Measurements from ENCODE around the gene GSG1L. TPM values are rescaled to one million over a fixed set of nuclear protein-coding genes. Genes with fewer than 3 reads are reported as not detected.
"Not testable (repeated sequence)": the region's sequence is repeated elsewhere in the genome, so short reads cannot be mapped to it uniquely, and the experiment has no call there.

GSG1L gene
- total RNA-seq, 1 experiment from 2014 or later = not detected

DNA sequence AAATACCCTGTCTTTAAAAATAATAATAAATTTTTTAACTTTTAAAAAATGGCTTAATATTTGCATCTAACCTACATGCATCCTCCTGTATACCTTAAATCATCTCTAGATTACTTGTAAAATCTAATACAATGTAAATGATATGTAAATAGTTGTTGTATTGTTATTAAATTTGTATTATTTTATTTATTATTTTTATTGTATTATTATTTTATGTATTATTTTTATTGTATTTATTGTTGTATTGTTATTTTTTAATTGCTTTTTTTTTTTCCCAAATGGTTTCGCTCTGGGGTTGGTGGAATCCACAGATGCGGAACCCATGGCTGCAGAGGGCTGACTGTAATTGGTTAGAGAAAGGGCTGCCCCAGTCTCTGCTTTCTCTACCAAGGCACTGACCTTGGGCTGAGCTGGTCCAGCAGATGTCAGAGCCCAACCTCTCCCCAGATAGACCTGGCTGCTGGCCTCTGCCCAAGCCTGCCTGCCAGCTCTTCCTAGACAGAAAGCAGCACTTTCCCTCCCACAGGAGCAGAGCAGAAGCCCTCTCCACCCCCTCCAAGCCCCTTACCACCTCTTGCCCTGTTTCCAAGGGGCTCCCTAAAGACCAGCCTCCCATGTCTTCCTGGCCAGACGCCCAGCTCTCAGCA, 183.8 kb downstream of the GSG1L start:
- no peaks in the 10 kb centered on the region for H3K36me3 Mint-ChIP-seq (ENCODE audit: insufficient read depth, unreplicated experiment)
- intact Hi-C loops (cut with micrococcal nuclease; ENCODE audit: unreplicated experiment) = no loop called here
- CTCF ChIA-PET = no interaction called here
- peaks cover 61% of the 10 kb centered on the region for H3K27me3 Mint-ChIP-seq (ENCODE audit: unreplicated experiment)
- DNase-seq = no peak
- no peak overlapping the region for H3K4me3 Mint-ChIP-seq (ENCODE audit: low read depth, unreplicated experiment)
- no TSS peak for BruUV-seq (replicated peaks)
- H3K9me3 Mint-ChIP-seq (ENCODE audit: low read depth, unreplicated experiment) = peaks cover 11% of the 10 kb centered on the region
- H3K4me1 Mint-ChIP-seq (ENCODE audit: low read depth, unreplicated experiment) = no peaks in the 10 kb centered on the region
- TF ChIP-seq, protein P1, sequence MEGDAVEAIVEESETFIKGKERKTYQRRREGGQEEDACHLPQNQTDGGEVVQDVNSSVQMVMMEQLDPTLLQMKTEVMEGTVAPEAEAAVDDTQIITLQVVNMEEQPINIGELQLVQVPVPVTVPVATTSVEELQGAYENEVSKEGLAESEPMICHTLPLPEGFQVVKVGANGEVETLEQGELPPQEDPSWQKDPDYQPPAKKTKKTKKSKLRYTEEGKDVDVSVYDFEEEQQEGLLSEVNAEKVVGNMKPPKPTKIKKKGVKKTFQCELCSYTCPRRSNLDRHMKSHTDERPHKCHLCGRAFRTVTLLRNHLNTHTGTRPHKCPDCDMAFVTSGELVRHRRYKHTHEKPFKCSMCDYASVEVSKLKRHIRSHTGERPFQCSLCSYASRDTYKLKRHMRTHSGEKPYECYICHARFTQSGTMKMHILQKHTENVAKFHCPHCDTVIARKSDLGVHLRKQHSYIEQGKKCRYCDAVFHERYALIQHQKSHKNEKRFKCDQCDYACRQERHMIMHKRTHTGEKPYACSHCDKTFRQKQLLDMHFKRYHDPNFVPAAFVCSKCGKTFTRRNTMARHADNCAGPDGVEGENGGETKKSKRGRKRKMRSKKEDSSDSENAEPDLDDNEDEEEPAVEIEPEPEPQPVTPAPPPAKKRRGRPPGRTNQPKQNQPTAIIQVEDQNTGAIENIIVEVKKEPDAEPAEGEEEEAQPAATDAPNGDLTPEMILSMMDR (IDR thresholded peaks at IDR 0.05; ENCODE audit: unreplicated experiment) = no peak
- no peak overlapping the region for H3K27ac Mint-ChIP-seq (ENCODE audit: unreplicated experiment)

DNA sequence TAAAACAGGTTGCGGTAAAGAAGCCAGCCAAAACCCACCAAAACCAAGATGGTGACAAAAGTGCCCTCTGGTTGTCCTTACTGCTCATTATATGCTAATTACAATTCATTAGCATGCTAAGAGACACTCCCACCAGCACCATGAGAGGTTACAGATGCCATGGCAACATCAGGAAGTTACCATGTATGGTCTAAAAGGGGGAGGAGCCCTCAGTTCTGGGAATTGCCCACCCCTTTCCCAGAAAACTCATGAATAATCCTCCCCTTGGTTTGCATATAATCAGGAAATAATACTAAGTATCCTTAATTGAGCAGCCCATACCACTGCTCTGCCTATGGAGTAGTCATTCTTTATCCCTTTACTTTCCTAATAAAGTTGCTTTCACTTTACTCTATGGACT, 190.9 kb downstream of the GSG1L start:
- DNase-seq; H3K27me3 Mint-ChIP-seq (ENCODE audit: unreplicated experiment); H3K4me1 Mint-ChIP-seq (ENCODE audit: low read depth, unreplicated experiment); H3K27ac Mint-ChIP-seq (ENCODE audit: unreplicated experiment); intact Hi-C loops (cut with micrococcal nuclease; ENCODE audit: unreplicated experiment); H3K4me3 Mint-ChIP-seq (ENCODE audit: low read depth, unreplicated experiment); CTCF ChIA-PET; H3K36me3 Mint-ChIP-seq (ENCODE audit: insufficient read depth, unreplicated experiment); H3K9me3 Mint-ChIP-seq (ENCODE audit: low read depth, unreplicated experiment); BruUV-seq (replicated peaks): not testable (repeated sequence)

DNA sequence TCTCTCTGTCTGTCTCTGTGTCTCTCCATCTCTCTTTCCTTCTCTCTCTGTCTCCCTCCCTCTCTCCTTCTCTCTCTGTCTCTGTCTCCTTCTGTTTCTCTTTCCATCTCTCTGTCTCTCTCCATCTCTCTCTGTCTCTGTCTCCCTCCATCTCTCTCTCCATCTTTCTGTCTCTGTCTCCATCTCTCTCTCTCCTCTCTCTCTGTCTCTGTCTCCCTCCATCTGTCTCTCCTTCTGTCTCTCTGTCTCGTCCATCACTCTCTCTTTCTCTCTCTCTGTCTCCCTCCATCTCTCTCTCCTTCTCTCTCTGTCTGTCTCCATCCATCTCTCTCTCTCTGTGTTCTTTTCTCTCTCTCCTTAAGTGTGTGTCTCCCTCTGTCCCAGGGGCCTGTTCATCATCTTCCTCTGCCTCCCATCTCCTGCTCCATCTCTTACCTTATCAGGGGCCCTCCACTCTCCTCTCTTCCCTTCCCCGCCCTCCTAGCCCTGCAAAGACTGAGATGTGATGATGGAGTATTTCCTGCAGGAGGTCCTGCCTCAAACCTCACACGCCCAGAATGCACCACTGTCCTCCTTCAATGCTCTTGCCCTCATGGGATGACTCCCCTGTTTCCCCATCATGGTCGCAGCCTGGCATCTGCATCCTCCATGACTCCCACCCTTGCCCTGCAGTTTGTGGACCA, 193.3 kb downstream of the GSG1L start:
- Mint-ChIP-seq H3K4me3 (ENCODE audit: low read depth, unreplicated experiment) (no peak overlapping the region), H3K4me1 (ENCODE audit: low read depth, unreplicated experiment) (no peaks in the 10 kb centered on the region), H3K36me3 (ENCODE audit: insufficient read depth, unreplicated experiment) (no peaks in the 10 kb centered on the region), H3K9me3 (ENCODE audit: low read depth, unreplicated experiment) (peaks cover 3% of the 10 kb centered on the region), H3K27ac (ENCODE audit: unreplicated experiment) (no peak overlapping the region), H3K27me3 (ENCODE audit: unreplicated experiment) (no peaks in the 10 kb centered on the region)
- intact Hi-C loops (cut with micrococcal nuclease; ENCODE audit: unreplicated experiment) = no loop called here
- BruUV-seq (replicated peaks) = no TSS peak
- no peak for DNase-seq
- CTCF ChIA-PET = no interaction called here
- TF ChIP-seq, protein P1 (IDR thresholded peaks at IDR 0.05; ENCODE audit: unreplicated experiment) = no peak

DNA sequence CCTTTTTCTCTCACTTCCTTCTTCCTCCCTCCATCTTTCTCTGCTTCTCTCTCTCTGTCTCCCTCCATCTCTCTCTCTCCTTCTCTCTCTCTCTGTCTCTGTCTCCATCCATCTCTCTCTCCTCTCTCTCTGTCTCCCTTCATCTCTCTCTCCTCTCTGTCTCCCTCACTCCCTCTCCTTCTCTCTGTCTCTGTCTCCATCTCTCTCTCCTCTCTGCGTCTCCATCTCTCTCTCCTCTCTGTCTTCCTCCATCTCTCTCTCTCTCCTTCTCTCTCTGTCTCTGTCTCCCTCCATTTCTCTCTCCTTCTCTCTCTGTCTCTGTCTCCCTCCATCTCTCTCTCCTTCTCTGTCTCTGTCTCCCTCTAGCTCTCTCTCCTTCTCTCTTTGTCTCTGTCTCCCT, 194.1 kb downstream of the GSG1L start:
- H3K4me3 Mint-ChIP-seq (ENCODE audit: low read depth, unreplicated experiment) = no peak overlapping the region
- no peak for DNase-seq
- no peak overlapping the region for H3K27ac Mint-ChIP-seq (ENCODE audit: unreplicated experiment)
- BruUV-seq (replicated peaks) = no TSS peak
- no peaks in the 10 kb centered on the region for H3K36me3 Mint-ChIP-seq (ENCODE audit: insufficient read depth, unreplicated experiment)
- CTCF ChIA-PET = no interaction called here
- TF ChIP-seq, protein P1 (IDR thresholded peaks at IDR 0.05; ENCODE audit: unreplicated experiment) = no peak
- H3K27me3 Mint-ChIP-seq (ENCODE audit: unreplicated experiment) = no peaks in the 10 kb centered on the region
- H3K9me3 Mint-ChIP-seq (ENCODE audit: low read depth, unreplicated experiment) = peaks cover 3% of the 10 kb centered on the region
- intact Hi-C loops (cut with micrococcal nuclease; ENCODE audit: unreplicated experiment) = loop anchor here (5.0 to 10.0 kb wide), 2 partner anchors 175 to 232 kb away; no protein-coding TSS in a partner anchor
- H3K4me1 Mint-ChIP-seq (ENCODE audit: low read depth, unreplicated experiment) = no peaks in the 10 kb centered on the region

DNA sequence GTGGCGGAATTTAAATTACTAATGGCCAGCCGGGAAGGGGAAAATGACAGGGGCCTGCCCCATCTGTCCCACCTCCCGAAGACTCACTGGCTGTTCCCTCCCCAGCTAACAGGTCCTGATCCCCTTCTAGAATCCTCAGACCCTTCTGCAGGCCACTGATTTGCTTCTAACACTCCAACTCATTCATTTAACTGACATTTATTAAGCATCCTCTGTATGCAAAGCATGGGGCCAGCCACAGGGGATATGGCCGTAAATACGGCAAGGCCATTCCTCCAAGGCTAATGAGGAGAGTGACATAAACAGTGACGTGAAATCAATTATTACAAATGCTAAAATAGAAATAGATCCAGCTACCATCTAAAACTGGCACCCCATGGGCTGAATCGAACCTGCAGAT, 195.3 kb downstream of the GSG1L start:
- CTCF ChIA-PET = interaction anchor here (0.6 to 1.3 kb wide), 5 partner anchors 76 to 318 kb away, joined by 5 to 8 read pairs (median 6); partner anchors contain the start of genes GTF3C1 and KATNIP

More for the DNA sequence above, 195.3 kb downstream of the GSG1L start:
- no TSS peak for BruUV-seq (replicated peaks)
- Mint-ChIP-seq H3K36me3 (ENCODE audit: insufficient read depth, unreplicated experiment) (no peaks in the 10 kb centered on the region), H3K27ac (ENCODE audit: unreplicated experiment) (no peak overlapping the region), H3K4me1 (ENCODE audit: low read depth, unreplicated experiment) (no peaks in the 10 kb centered on the region), H3K27me3 (ENCODE audit: unreplicated experiment) (no peaks in the 10 kb centered on the region), H3K9me3 (ENCODE audit: low read depth, unreplicated experiment) (peaks cover 3% of the 10 kb centered on the region), H3K4me3 (ENCODE audit: low read depth, unreplicated experiment) (no peak overlapping the region)
- no peak for DNase-seq
- TF ChIP-seq, protein P1 (IDR thresholded peaks at IDR 0.05; ENCODE audit: unreplicated experiment) = no peak
- intact Hi-C loops (cut with micrococcal nuclease; ENCODE audit: unreplicated experiment) = loop anchor here (5.0 to 10.0 kb wide), 2 partner anchors 173 to 231 kb away; no protein-coding TSS in a partner anchor
